ENCODE measurements around the gene LCE1A. TPM values are rescaled to one million over a fixed set of nuclear protein-coding genes. Genes with fewer than 3 reads are reported as not detected.

The LCE1A gene
- total RNA-seq, 1 experiment from 2014 or later, result not detected

DNA sequence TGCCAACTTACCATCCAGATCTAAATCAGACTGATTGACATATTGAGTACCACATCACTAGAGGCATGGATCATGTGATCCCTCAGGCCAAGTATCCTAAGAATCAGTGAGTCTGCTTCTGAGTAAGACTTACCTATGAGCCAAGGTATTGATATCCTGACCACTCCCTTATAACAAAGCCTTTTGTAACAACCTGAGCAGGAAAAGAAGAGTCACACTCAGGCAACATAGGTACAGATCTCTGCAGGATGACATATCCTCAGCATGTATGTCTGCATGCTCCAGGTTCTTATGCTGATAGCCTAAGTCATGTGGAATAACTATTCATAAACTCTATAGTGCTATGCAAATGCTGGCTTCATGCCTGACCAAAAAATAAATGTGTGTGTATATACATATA lies 2.3 kb upstream of the LCE1A start:
- peaks cover 54% of the 10 kb centered on the region for H3K27me3 Mint-ChIP-seq (ENCODE audit: unreplicated experiment)
- TF ChIP-seq, protein P1, sequence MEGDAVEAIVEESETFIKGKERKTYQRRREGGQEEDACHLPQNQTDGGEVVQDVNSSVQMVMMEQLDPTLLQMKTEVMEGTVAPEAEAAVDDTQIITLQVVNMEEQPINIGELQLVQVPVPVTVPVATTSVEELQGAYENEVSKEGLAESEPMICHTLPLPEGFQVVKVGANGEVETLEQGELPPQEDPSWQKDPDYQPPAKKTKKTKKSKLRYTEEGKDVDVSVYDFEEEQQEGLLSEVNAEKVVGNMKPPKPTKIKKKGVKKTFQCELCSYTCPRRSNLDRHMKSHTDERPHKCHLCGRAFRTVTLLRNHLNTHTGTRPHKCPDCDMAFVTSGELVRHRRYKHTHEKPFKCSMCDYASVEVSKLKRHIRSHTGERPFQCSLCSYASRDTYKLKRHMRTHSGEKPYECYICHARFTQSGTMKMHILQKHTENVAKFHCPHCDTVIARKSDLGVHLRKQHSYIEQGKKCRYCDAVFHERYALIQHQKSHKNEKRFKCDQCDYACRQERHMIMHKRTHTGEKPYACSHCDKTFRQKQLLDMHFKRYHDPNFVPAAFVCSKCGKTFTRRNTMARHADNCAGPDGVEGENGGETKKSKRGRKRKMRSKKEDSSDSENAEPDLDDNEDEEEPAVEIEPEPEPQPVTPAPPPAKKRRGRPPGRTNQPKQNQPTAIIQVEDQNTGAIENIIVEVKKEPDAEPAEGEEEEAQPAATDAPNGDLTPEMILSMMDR (IDR thresholded peaks at IDR 0.05; ENCODE audit: unreplicated experiment), result no peak
- no peak overlapping the region for H3K27ac Mint-ChIP-seq (ENCODE audit: unreplicated experiment)
- no peaks in the 10 kb centered on the region for H3K9me3 Mint-ChIP-seq (ENCODE audit: low read depth, unreplicated experiment)
- BruUV-seq (replicated peaks), result no TSS peak
- H3K36me3 Mint-ChIP-seq (ENCODE audit: insufficient read depth, unreplicated experiment), result no peaks in the 10 kb centered on the region
- intact Hi-C loops (cut with micrococcal nuclease; ENCODE audit: unreplicated experiment), result no loop called here
- no peaks in the 10 kb centered on the region for H3K4me1 Mint-ChIP-seq (ENCODE audit: low read depth, unreplicated experiment)
- no peak overlapping the region for H3K4me3 Mint-ChIP-seq (ENCODE audit: low read depth, unreplicated experiment)
- CTCF ChIA-PET, result no interaction called here
- DNase-seq, result no peak

- H3K27ac Mint-ChIP-seq (ENCODE audit: unreplicated experiment), result no peak overlapping the region
- CTCF ChIA-PET, result interaction anchor here (0.6 kb wide), 2 partner anchors 23 to 45 kb away, joined by 3 read pairs; no protein-coding TSS in a partner anchor
- TF ChIP-seq, protein P1 (IDR thresholded peaks at IDR 0.05; ENCODE audit: unreplicated experiment), result no peak
- DNase-seq, result no peak
- BruUV-seq (replicated peaks), result no TSS peak
- H3K9me3 Mint-ChIP-seq (ENCODE audit: low read depth, unreplicated experiment), result no peaks in the 10 kb centered on the region
- H3K4me1 Mint-ChIP-seq (ENCODE audit: low read depth, unreplicated experiment), result no peaks in the 10 kb centered on the region
- peaks cover 58% of the 10 kb centered on the region for H3K27me3 Mint-ChIP-seq (ENCODE audit: unreplicated experiment)
- H3K36me3 Mint-ChIP-seq (ENCODE audit: insufficient read depth, unreplicated experiment), result no peaks in the 10 kb centered on the region
- no peak overlapping the region for H3K4me3 Mint-ChIP-seq (ENCODE audit: low read depth, unreplicated experiment)
- intact Hi-C loops (cut with micrococcal nuclease; ENCODE audit: unreplicated experiment), result no loop called here
Measured at GRCh38 chr1:152836870-152837269, 9.6 kb downstream of the LCE1A start.

GRCh38 chr1:152842556-152842955 lies 15.3 kb downstream of the LCE1A start, which contains the start of gene LCE6A:
Gene LCE6A (plus strand): TSS chr1:152842856. CDS start chr1:152843521, 665 bp downstream.
- CTCF ChIA-PET, result interaction anchor here (0.6 kb wide), 1 partner anchor 76 kb away, joined by 3 read pairs; no protein-coding TSS in a partner anchor
- DNase-seq, result no peak
- no peak within 1 kb of the TSS for H3K4me3 Mint-ChIP-seq (ENCODE audit: low read depth, unreplicated experiment)
- no peaks in the 10 kb centered on the region for H3K9me3 Mint-ChIP-seq (ENCODE audit: low read depth, unreplicated experiment)
- TF ChIP-seq, protein P1 (IDR thresholded peaks at IDR 0.05; ENCODE audit: unreplicated experiment), result no peak
- H3K27me3 Mint-ChIP-seq (ENCODE audit: unreplicated experiment), result peaks cover 59% of the 10 kb centered on the region
- intact Hi-C loops (cut with micrococcal nuclease; ENCODE audit: unreplicated experiment), result no loop called here
- no peaks in the 10 kb centered on the region for H3K36me3 Mint-ChIP-seq (ENCODE audit: insufficient read depth, unreplicated experiment)
- H3K4me1 Mint-ChIP-seq (ENCODE audit: low read depth, unreplicated experiment), result no peaks in the 10 kb centered on the region
- no peak within 1 kb of the TSS for H3K27ac Mint-ChIP-seq (ENCODE audit: unreplicated experiment)
- no TSS peak for BruUV-seq (replicated peaks)

DNA sequence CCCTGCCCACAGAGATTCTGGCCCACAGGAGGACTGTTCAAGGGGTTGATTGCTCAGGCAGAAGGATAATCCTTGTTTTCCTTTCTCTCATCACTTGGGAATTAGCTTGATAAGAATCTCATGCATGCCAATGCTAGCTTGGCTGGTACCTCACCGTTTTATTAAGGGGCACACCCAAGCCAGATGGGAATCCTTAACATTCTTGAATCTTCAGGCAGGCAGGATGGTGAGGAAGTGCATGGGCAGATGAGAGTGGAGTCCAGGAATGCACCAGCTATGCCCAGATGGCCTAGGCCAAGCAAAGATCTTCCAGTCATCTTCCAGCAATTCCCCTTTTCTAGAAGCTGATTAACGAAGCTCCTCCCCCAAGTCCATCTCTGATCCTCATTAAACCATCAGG lies 28.4 kb downstream of the LCE1A start:
- TF ChIP-seq, protein P1 (IDR thresholded peaks at IDR 0.05; ENCODE audit: unreplicated experiment), result no peak
- Mint-ChIP-seq H3K36me3 (ENCODE audit: insufficient read depth, unreplicated experiment) (no peaks in the 10 kb centered on the region), H3K9me3 (ENCODE audit: low read depth, unreplicated experiment) (no peaks in the 10 kb centered on the region), H3K27me3 (ENCODE audit: unreplicated experiment) (peaks cover 55% of the 10 kb centered on the region), H3K4me1 (ENCODE audit: low read depth, unreplicated experiment) (no peaks in the 10 kb centered on the region), H3K27ac (ENCODE audit: unreplicated experiment) (no peak overlapping the region), H3K4me3 (ENCODE audit: low read depth, unreplicated experiment) (no peak overlapping the region)
- CTCF ChIA-PET, result no interaction called here
- DNase-seq, result no peak
- intact Hi-C loops (cut with micrococcal nuclease; ENCODE audit: unreplicated experiment), result no loop called here
- BruUV-seq (replicated peaks), result no TSS peak
